Natural killer cell (primary cell): ENCODE data around the gene SLC9A6. TPM values are rescaled to one million over a fixed set of nuclear protein-coding genes. Genes with fewer than 3 reads are reported as not detected.
A peak's percentile ranks its signal among the peaks of the same experiment; 100 is the strongest.

Experiments used
- ATAC-seq, 3 donors: fragments of 150-1000 bp in 2 of 3; fragments of 200-7000 bp in 1 of 3; cut with Tn5 transposase; 1 replicate in 1 of 3; 2 replicates in 2 of 3; pipeline ENCODE4 v1.10.0; 2021; ENCODE audit warnings: mild to moderate bottlenecking in 2 of 3, moderate library complexity in 2 of 3
- DNase-seq, 2 donors: peaks; one replicate each; pipeline versions ENCODE4 v3.0.0 to v3.0.0-alpha.2; 2013 to 2021; ENCODE audit warnings: mixed read lengths in 1 of 2
- H3K27ac ChIP-seq: one replicate; pipeline ENCODE4 v1.5.1; 2013; ENCODE audit warnings: mild to moderate bottlenecking, low read length
- H3K27me3 ChIP-seq: one replicate; pipeline ENCODE4 v1.6.1; 2013; ENCODE audit warnings: low read length; ENCODE audit not compliant: control insufficient read depth, insufficient read depth
- H3K36me3 ChIP-seq: one replicate; pipeline ENCODE4 v1.6.1; 2013; ENCODE audit warnings: low read length; ENCODE audit not compliant: control insufficient read depth, insufficient read depth
- H3K4me1 ChIP-seq: one replicate; pipeline ENCODE4 v1.6.1; 2013; ENCODE audit warnings: low read length; ENCODE audit not compliant: control insufficient read depth, insufficient read depth
- H3K4me3 ChIP-seq: one replicate; pipeline ENCODE4 v1.5.1; 2013; ENCODE audit warnings: low read length
- H3K9me3 ChIP-seq: one replicate; pipeline ENCODE4 v1.6.1; 2013; ENCODE audit warnings: low read length; ENCODE audit not compliant: control insufficient read depth, insufficient read depth
- H3K27ac Mint-ChIP-seq, 2 donors: one replicate each; pipeline ENCODE4 v1.8.0; 2022; ENCODE audit warnings: mild to moderate bottlenecking in 2 of 2, mixed read lengths in 2 of 2, moderate library complexity in 1 of 2
- H3K27me3 Mint-ChIP-seq, 2 donors: one replicate each; pipeline ENCODE4 v1.8.0; 2022; ENCODE audit warnings: low read depth in 2 of 2, mixed read lengths in 2 of 2
- H3K36me3 Mint-ChIP-seq: one replicate; pipeline ENCODE4 v1.8.0; 2022; ENCODE audit warnings: mixed read lengths
- H3K4me1 Mint-ChIP-seq, 2 donors: one replicate each; pipeline ENCODE4 v1.8.0; 2022; ENCODE audit warnings: mixed read lengths in 2 of 2
- H3K4me3 Mint-ChIP-seq: one replicate; pipeline ENCODE4 v1.8.0; 2022; ENCODE audit warnings: mild to moderate bottlenecking, moderate library complexity, mixed read lengths
- H3K9me3 Mint-ChIP-seq, 2 donors: one replicate each; pipeline ENCODE4 v1.8.0; 2022; ENCODE audit warnings: mixed read lengths in 2 of 2
- CTCF ChIP-seq: fragments of 200-600 bp; IDR thresholded peaks from one replicate; pipeline ENCODE4 v1.8.0; 2022; ENCODE audit warnings: antibody characterized with exemption
- WGBS: methylation state at CpG from one replicate; pipeline ENCODE4 v1.1.7; 2013; ENCODE audit warnings: missing lambda C conversion rate; ENCODE audit not compliant: insufficient coverage; 5-methylcytosine and 5-hydroxymethylcytosine counted together
- intact Hi-C: fragments of 100-400 bp; cut with micrococcal nuclease; formaldehyde crosslinking; loops from one replicate; pipeline ENCODE4 v1.14.2; 2022
- total RNA-seq, 4 donors: library from RNA; stranded (reverse); fragments of 120-200 nt in 1 of 4; gene quantifications; one replicate each; pipeline versions ENCODE4 v1.2.3 to v1.2.4, GENCODE V29; 2013 to 2022

Gene SLC9A6
- total RNA-seq, 3 donors from 2014 or later (not counting 1 experiment from before 2014, with no cell fraction given), result 17.1 to 24.0 (median 19.3) TPM

DNA sequence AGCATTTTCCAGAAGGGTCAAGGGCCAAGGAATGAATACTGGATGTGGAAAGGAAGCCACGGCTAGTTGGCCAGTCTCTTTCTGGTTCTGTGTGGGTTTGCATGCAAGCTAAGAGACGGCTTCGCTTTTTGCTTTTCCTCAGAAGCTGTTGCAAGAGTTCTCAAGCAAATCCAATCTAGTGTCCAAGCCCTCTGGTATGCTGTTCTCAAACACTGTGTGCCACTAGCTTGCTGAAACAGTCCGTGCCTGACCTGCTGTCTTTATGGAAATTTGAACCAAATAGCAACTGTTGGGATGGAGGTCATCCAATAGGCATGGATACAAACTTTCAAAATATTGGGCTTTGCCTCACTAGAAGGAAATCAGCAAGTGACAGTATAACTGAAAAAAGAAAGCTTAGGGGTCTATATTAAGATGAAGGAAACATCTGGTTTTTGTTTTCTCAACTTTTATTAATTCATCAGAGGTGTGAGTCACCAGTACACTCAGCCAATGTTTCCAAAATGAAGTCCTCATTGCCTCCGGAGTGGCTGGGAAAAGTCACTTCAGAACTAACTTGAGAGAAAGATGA is 70.5 kb downstream of the SLC9A6 start:
- H3K36me3 Mint-ChIP-seq, result no peaks in the 10 kb centered on the region
- H3K27ac Mint-ChIP-seq, result no peak overlapping the region
- ATAC-seq (no peak), DNase-seq (no peak)
- no peaks in the 10 kb centered on the region for H3K9me3 ChIP-seq
- H3K9me3 Mint-ChIP-seq, result no peaks in the 10 kb centered on the region
- no peak overlapping the region for H3K4me3 Mint-ChIP-seq
- no peaks in the 10 kb centered on the region for H3K36me3 ChIP-seq
- H3K27me3 ChIP-seq, result no peaks in the 10 kb centered on the region
- H3K27me3 Mint-ChIP-seq, result peaks cover 0 to 4% of the 10 kb centered on the region in 2 donors
- intact Hi-C loops, result no loop called here
- H3K4me3 ChIP-seq, result no peak overlapping the region
- no peak for TF ChIP-seq CTCF
- WGBS, result 77% methylated on average over 4 of the region's 5 CpGs
- H3K4me1 ChIP-seq, result no peaks in the 10 kb centered on the region
- no peak overlapping the region for H3K27ac ChIP-seq
- peaks cover 0 to 7% of the 10 kb centered on the region in 2 donors for H3K4me1 Mint-ChIP-seq

DNA sequence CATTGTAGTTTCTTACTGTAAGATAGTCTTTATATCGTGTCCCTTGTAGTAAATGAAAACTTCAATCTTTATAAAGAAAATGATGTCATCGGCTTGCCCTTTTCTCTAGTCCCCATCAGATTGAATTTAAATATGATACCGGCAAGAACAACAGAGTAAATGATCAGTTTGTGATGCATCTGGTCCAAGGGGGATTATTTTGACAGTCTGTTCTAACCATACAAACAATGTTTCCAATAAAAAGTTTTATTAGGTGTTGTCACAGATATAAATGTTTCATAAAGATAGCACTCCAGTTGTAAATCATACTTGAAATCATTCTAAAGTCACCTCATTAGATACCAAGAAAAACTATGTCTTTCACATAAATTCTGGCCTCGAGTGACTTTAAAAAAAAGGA is 72.3 kb downstream of the SLC9A6 start:
- Mint-ChIP-seq H3K4me1 (peaks cover 0 to 7% of the 10 kb centered on the region in 2 donors), H3K36me3 (no peaks in the 10 kb centered on the region), H3K4me3 (no peak overlapping the region), H3K9me3 (no peaks in the 10 kb centered on the region), H3K27ac (peak overlapping the region in 1 of 2 donors; percentile 34), H3K27me3 (peaks cover 0 to 4% of the 10 kb centered on the region in 2 donors)
- DNase-seq (no peak), ATAC-seq (no peak)
- no CpG with 5 or more reads among the region's 4 CpGs for WGBS
- no peaks in the 10 kb centered on the region for H3K27me3 ChIP-seq
- no peaks in the 10 kb centered on the region for H3K4me1 ChIP-seq
- no peak overlapping the region for H3K4me3 ChIP-seq
- H3K27ac ChIP-seq, result no peak overlapping the region
- no peaks in the 10 kb centered on the region for H3K9me3 ChIP-seq
- intact Hi-C loops, result no loop called here
- no peak for TF ChIP-seq CTCF
- no peaks in the 10 kb centered on the region for H3K36me3 ChIP-seq

GRCh38 chrX:136059350-136059749 is 74.1 kb downstream of the SLC9A6 start:
- no peaks in the 10 kb centered on the region for H3K9me3 ChIP-seq
- 100% methylated on average over 2 of the region's 2 CpGs for WGBS

More at GRCh38 chrX:136059350-136059749, 74.1 kb downstream of the SLC9A6 start:
- ATAC-seq (no peak), DNase-seq (no peak)
- Histone ChIP-seq H3K27ac (no peak overlapping the region), H3K27me3 (no peaks in the 10 kb centered on the region), H3K4me3 (no peak overlapping the region), H3K36me3 (no peaks in the 10 kb centered on the region), H3K4me1 (no peaks in the 10 kb centered on the region)
- no peaks in the 10 kb centered on the region for H3K36me3 Mint-ChIP-seq
- H3K4me3 Mint-ChIP-seq, result no peak overlapping the region
- peaks cover 0 to 7% of the 10 kb centered on the region in 2 donors for H3K4me1 Mint-ChIP-seq
- no peaks in the 10 kb centered on the region for H3K9me3 Mint-ChIP-seq
- peaks cover 4 to 8% of the 10 kb centered on the region in 2 donors for H3K27me3 Mint-ChIP-seq
- intact Hi-C loops, result no loop called here
- no peak overlapping the region for H3K27ac Mint-ChIP-seq
- TF ChIP-seq CTCF, result no peak
